ENCODE data around the gene MTHFD2L. TPM values are rescaled to one million over a fixed set of nuclear protein-coding genes. Genes with fewer than 3 reads are reported as not detected.

MTHFD2L gene
- polyA plus RNA-seq, 3 donors = 4.3 to 7.0 (median 4.8) TPM

DNA sequence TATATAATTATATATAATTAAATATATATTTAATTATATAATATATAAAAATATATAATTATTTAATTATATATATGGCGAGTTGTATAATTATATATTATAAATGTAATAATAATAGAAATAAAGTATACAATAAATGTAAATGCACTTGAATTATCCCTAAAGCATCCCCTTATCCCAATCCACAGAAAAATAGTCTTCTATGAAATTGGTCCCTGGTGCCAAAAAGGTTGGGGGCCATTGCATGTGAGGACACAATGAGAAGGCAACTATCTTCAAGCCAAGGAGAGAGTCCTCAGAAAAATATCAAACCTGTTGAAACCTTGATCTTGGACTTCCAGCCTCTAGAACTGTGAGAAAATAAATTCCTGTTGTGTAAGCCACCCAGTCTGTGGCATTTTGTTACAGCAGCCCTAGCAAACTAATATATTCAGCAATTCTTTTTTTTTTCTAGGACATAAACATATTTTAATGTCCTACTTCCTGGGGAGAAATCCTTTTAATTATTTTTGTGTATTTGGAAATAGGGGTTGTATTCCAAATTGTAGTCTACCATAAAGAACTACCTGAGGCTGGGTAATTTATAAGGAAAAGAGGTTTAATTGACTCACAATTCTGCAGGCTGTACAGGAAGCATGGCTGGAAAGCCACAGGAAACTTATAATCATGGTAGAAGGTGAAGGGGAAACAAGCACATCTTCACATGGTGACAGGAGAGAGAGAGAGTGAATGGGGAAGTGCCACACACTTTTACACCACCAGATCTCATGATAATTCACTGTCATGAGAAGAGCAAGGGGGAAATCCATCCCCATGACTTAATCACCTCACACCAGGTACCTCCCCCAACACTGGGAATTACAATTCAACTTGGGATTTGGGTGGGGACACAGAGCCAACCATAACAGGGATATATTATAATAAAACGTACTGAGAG is 36.0 kb upstream of the MTHFD2L start:
- H3K27ac ChIP-seq (ENCODE audit: low read depth in 1 of 2, low read length in 2 of 2) = no peak overlapping the region
- no peak overlapping the region for H3K4me3 ChIP-seq (replicated peaks in 1 of 3; ENCODE audit: low read depth in 2 of 3, low read length in 3 of 3)
- H3K36me3 Mint-ChIP-seq = peaks cover 0 to 2% of the 10 kb centered on the region in 2 donors
- DNase-seq = no peak
- no peak overlapping the region for H3K9ac ChIP-seq (ENCODE audit: insufficient read depth, low read length, poor library complexity, severe bottlenecking)
- no peaks in the 10 kb centered on the region for H3K36me3 ChIP-seq (replicated peaks in 1 of 2; ENCODE audit: control insufficient read depth in 1 of 2, insufficient read depth in 2 of 2, low read length in 2 of 2)
- H3K9me3 ChIP-seq (replicated peaks in 1 of 2; ENCODE audit: control insufficient read depth in 1 of 2, insufficient read depth in 1 of 2, low read length in 2 of 2) = peaks cover 0 to 8% of the 10 kb centered on the region in 2 donors
- H3K27me3 ChIP-seq (ENCODE audit: control insufficient read depth in 2 of 2, insufficient read depth in 2 of 2, low read length in 2 of 2) = no peaks in the 10 kb centered on the region
- no CpG with 5 or more reads among the region's 2 CpGs for WGBS (ENCODE audit: insufficient coverage)
- no peaks in the 10 kb centered on the region for H3K4me1 Mint-ChIP-seq
- TF ChIP-seq CTCF (IDR thresholded peaks at IDR 0.05) = no peak
- H3K79me2 ChIP-seq (ENCODE audit: insufficient read depth, low read length) = no peaks in the 10 kb centered on the region
- no peaks in the 10 kb centered on the region for H4K20me1 ChIP-seq (ENCODE audit: insufficient read depth, low read length)
- intact Hi-C loops (cut with micrococcal nuclease) = no loop called here
- no peak overlapping the region for H3K4me2 ChIP-seq (replicated peaks; ENCODE audit: extremely low read depth, low read length, poor library complexity, severe bottlenecking)
- no peaks in the 10 kb centered on the region for H3K27me3 Mint-ChIP-seq (ENCODE audit: low read depth in 3 of 3)
- no peaks in the 10 kb centered on the region for H3K4me1 ChIP-seq (ENCODE audit: control insufficient read depth in 1 of 2, insufficient read depth in 2 of 2, low read length in 2 of 2)
- no peak overlapping the region for H3K27ac Mint-ChIP-seq
- H3K4me3 Mint-ChIP-seq = no peak overlapping the region
- no peak overlapping the region for H2AFZ ChIP-seq (ENCODE audit: insufficient read depth, low read depth, low read length, poor library complexity, severe bottlenecking)
- peaks cover 0 to 9% (median 8%) of the 10 kb centered on the region in 7 donors for H3K9me3 Mint-ChIP-seq

DNA sequence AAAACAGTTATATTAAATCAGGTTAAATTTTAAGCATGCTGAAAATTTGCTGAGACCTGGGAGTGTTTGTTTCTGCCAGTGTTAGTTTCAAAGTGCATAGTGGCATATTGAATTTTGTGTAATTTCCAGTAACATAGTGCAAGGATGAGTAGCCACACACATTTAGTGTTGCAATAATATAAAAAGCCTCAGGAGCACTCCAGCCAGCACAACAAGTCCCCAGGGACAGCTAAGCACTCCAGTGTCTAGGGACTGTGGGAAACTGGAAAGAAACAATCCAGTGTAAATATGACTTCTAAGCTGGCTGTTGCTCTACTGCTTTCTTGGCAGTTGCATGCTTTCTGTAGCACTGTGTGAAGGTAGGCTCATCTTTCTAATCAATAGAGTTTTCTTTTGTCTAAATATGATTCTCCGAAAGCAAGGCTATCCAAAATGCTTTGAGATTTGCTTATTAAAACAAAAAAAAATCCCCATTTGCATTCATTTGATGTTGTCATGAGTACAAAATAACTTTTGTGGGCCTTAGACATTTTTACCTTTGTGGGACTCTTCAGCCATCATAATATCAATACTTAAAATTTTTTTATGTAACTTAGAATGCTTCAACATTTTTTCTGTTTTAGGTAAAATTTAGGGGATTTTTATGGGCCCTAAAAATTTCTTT is 34.7 kb upstream of the MTHFD2L start:
- Mint-ChIP-seq H3K4me1 (no peaks in the 10 kb centered on the region), H3K36me3 (peaks cover 0 to 2% of the 10 kb centered on the region in 2 donors), H3K27me3 (ENCODE audit: low read depth in 3 of 3) (no peaks in the 10 kb centered on the region), H3K9me3 (peaks cover 0 to 9% (median 8%) of the 10 kb centered on the region in 7 donors), H3K4me3 (no peak overlapping the region), H3K27ac (no peak overlapping the region)
- Histone ChIP-seq H4K20me1 (ENCODE audit: insufficient read depth, low read length) (no peaks in the 10 kb centered on the region), H3K27me3 (ENCODE audit: control insufficient read depth in 2 of 2, insufficient read depth in 2 of 2, low read length in 2 of 2) (no peaks in the 10 kb centered on the region), H3K27ac (ENCODE audit: low read depth in 1 of 2, low read length in 2 of 2) (no peak overlapping the region), H3K4me3 (replicated peaks in 1 of 3; ENCODE audit: low read depth in 2 of 3, low read length in 3 of 3) (no peak overlapping the region), H3K9me3 (replicated peaks in 1 of 2; ENCODE audit: control insufficient read depth in 1 of 2, insufficient read depth in 1 of 2, low read length in 2 of 2) (peaks cover 0 to 8% of the 10 kb centered on the region in 2 donors), H2AFZ (ENCODE audit: insufficient read depth, low read depth, low read length, poor library complexity, severe bottlenecking) (no peak overlapping the region), H3K79me2 (ENCODE audit: insufficient read depth, low read length) (no peaks in the 10 kb centered on the region), H3K4me2 (replicated peaks; ENCODE audit: extremely low read depth, low read length, poor library complexity, severe bottlenecking) (no peak overlapping the region), H3K9ac (ENCODE audit: insufficient read depth, low read length, poor library complexity, severe bottlenecking) (no peak overlapping the region), H3K36me3 (replicated peaks in 1 of 2; ENCODE audit: control insufficient read depth in 1 of 2, insufficient read depth in 2 of 2, low read length in 2 of 2) (no peaks in the 10 kb centered on the region), H3K4me1 (ENCODE audit: control insufficient read depth in 1 of 2, insufficient read depth in 2 of 2, low read length in 2 of 2) (no peaks in the 10 kb centered on the region)
- no peak for DNase-seq
- no CpG with 5 or more reads among the region's 1 CpG for WGBS (ENCODE audit: insufficient coverage)
- TF ChIP-seq CTCF (IDR thresholded peaks at IDR 0.05) = no peak
- intact Hi-C loops (cut with micrococcal nuclease) = no loop called here

Data from CD14-positive monocyte (primary cell).